Endothelial cell (in vitro differentiated cells): ENCODE measurements around the gene FKBP15. TPM values are rescaled to one million over a fixed set of nuclear protein-coding genes. Genes with fewer than 3 reads are reported as not detected.

Experiments
- DNase-seq: peaks from one replicate; pipeline ENCODE4 v3.0.0; 2021; ENCODE audit warnings: low spot score
- H3K27ac Mint-ChIP-seq: one replicate; pipeline ENCODE4 v1.8.0; 2021; ENCODE audit warnings: mixed read lengths, inconsistent platforms; ENCODE audit not compliant: unreplicated experiment
- H3K27me3 Mint-ChIP-seq: one replicate; pipeline ENCODE4 v1.8.0; 2021; ENCODE audit warnings: mild to moderate bottlenecking, moderate library complexity, mixed read lengths, inconsistent platforms; ENCODE audit not compliant: unreplicated experiment
- H3K36me3 Mint-ChIP-seq: one replicate; pipeline ENCODE4 v1.8.0; 2021; ENCODE audit warnings: mild to moderate bottlenecking, low read depth, mixed read lengths, inconsistent platforms; ENCODE audit not compliant: unreplicated experiment
- H3K4me1 Mint-ChIP-seq: one replicate; pipeline ENCODE4 v1.8.0; 2021; ENCODE audit warnings: mild to moderate bottlenecking, mixed read lengths, inconsistent platforms; ENCODE audit not compliant: unreplicated experiment
- H3K4me3 Mint-ChIP-seq: one replicate; pipeline ENCODE4 v1.8.0; 2021; ENCODE audit warnings: mild to moderate bottlenecking, mixed read lengths, inconsistent platforms; ENCODE audit not compliant: unreplicated experiment
- H3K9me3 Mint-ChIP-seq: one replicate; pipeline ENCODE4 v1.8.0; 2021; ENCODE audit warnings: mixed read lengths, inconsistent platforms; ENCODE audit not compliant: unreplicated experiment
- total RNA-seq: library from RNA; stranded (reverse); fragmentation: NEBNext Ultra II Directional; extraction: Animal tissue kit (Norgen Biotek cat#: 25700); gene quantifications from one replicate; pipeline ENCODE4 v1.2.1, GENCODE V29; 2021; ENCODE audit not compliant: unreplicated experiment
- TF ChIP-seq, protein P1 (sequence below): fragments of 200-600 bp; sonication (generic); IDR thresholded peaks from one replicate; pipeline ENCODE4 v1.5.0; 2021; ENCODE audit warnings: antibody characterized with exemption; ENCODE audit not compliant: unreplicated experiment

The FKBP15 gene
- total RNA-seq, 1 donor from 2014 or later, result 30.2 TPM

GRCh38 chr9:113176803-113177202 is 44.3 kb downstream of the FKBP15 start:
- no peak overlapping the region for H3K4me3 Mint-ChIP-seq
- peaks cover 31% of the 10 kb centered on the region for H3K36me3 Mint-ChIP-seq
- no peak overlapping the region for H3K27ac Mint-ChIP-seq

DNA sequence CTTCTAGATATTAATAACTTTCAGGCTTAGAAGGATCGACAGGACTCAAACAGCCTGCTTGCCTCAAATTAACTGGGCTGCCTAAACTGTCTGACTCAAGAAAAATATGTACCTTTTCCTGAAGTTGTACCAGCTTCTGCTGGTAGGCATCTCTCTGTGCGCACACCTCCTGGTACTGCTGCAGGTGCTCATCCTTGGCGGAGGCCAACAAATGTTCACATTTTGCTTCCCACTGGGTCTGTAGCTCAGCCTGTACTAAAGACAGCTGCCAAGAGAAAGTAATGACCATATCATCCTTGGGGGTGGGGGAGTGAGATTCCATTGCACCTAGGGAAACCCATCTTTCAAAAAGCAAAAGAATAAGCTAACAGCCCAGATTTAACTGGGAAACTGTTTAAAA is 47.7 kb downstream of the FKBP15 start:
- DNase-seq, result no peak
- Mint-ChIP-seq H3K27me3 (peaks cover 5% of the 10 kb centered on the region), H3K36me3 (peaks cover 51% of the 10 kb centered on the region), H3K4me1 (no peaks in the 10 kb centered on the region), H3K9me3 (no peaks in the 10 kb centered on the region), H3K27ac (no peak overlapping the region), H3K4me3 (no peak overlapping the region)
- TF ChIP-seq, protein P1, sequence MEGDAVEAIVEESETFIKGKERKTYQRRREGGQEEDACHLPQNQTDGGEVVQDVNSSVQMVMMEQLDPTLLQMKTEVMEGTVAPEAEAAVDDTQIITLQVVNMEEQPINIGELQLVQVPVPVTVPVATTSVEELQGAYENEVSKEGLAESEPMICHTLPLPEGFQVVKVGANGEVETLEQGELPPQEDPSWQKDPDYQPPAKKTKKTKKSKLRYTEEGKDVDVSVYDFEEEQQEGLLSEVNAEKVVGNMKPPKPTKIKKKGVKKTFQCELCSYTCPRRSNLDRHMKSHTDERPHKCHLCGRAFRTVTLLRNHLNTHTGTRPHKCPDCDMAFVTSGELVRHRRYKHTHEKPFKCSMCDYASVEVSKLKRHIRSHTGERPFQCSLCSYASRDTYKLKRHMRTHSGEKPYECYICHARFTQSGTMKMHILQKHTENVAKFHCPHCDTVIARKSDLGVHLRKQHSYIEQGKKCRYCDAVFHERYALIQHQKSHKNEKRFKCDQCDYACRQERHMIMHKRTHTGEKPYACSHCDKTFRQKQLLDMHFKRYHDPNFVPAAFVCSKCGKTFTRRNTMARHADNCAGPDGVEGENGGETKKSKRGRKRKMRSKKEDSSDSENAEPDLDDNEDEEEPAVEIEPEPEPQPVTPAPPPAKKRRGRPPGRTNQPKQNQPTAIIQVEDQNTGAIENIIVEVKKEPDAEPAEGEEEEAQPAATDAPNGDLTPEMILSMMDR, result no peak

More at GRCh38 chr9:113176803-113177202, 44.3 kb downstream of the FKBP15 start:
- H3K4me1 Mint-ChIP-seq, result peaks cover 3% of the 10 kb centered on the region
- no peaks in the 10 kb centered on the region for H3K9me3 Mint-ChIP-seq
- TF ChIP-seq, protein P1, result no peak
- H3K27me3 Mint-ChIP-seq, result peaks cover 1% of the 10 kb centered on the region
- DNase-seq, result no peak

- Mint-ChIP-seq H3K27ac (peak overlapping the region; percentile 32), H3K36me3 (peaks cover 62% of the 10 kb centered on the region), H3K9me3 (no peaks in the 10 kb centered on the region)
Measured at GRCh38 chr9:113168809-113169208, 52.3 kb downstream of the FKBP15 start.

DNA sequence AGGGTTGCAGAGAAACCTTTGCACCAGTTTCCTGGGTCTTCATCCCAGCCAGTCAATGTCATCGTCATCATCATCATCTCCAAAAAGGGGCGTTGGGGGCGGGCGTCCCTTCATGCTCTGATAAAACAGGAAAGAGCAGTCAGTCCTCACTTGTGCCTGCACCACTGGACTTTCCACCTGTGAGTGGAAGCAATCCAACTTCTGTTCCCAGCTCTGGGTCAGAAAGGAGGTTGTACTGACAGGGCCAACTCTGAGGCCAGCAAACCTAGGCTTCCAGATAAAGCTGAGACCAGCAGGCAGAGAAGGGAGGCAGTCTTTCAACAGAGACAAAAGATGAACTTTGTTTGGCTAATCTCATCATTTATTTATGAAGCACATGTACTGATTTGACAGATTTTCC is 55.0 kb downstream of the FKBP15 start:
- peaks cover 2% of the 10 kb centered on the region for H3K4me1 Mint-ChIP-seq
- peaks cover 51% of the 10 kb centered on the region for H3K36me3 Mint-ChIP-seq
- TF ChIP-seq, protein P1, result no peak
- no peak for DNase-seq
- peaks cover 3% of the 10 kb centered on the region for H3K27me3 Mint-ChIP-seq
- peak overlapping the region; percentile 57 for H3K27ac Mint-ChIP-seq
- peak overlapping the region; percentile 5 for H3K4me3 Mint-ChIP-seq
- H3K9me3 Mint-ChIP-seq, result no peaks in the 10 kb centered on the region

More at GRCh38 chr9:113168809-113169208, 52.3 kb downstream of the FKBP15 start:
- TF ChIP-seq, protein P1, result no peak
- Mint-ChIP-seq H3K27me3 (peaks cover 5% of the 10 kb centered on the region), H3K4me3 (peak overlapping the region; percentile 10), H3K4me1 (peaks cover 2% of the 10 kb centered on the region)
- DNase-seq, result no peak

DNA sequence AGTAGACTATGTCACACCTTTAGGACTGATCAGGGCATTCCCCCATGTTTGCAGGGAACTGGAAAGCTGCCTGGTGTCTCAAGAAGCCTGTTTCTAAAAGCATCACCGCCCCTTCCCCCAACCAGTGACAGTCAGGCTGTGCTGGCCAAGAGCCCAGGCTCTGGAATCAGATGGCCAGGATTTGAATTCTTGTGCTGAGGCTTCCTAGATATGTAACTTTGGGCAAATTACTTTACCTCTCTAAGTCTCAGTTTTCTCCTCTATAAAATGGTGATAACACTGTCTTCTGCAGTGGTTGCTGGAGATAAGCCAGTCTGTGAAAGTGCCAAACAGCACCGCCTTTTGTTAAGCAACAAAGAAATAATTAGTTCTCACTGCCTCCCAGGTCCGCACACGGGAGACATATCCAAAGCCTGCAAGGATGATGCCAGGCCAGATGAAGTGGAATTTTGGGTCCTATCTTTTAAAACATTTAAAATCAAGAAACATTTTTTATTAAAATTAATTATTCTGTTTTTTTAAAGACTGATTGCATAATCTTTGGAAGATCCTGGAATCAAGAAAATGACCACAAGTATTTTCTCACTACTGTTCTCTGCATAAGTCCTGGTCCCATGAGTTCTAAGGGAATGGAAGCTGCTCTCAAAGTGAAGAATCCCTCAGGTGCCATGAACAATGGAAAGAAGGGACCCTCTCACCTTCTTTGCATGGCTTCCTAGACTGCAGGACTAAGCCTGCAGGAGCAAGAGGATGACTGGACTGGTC is 56.4 kb downstream of the FKBP15 start:
- Mint-ChIP-seq H3K27me3 (peaks cover 3% of the 10 kb centered on the region), H3K4me3 (no peak overlapping the region), H3K4me1 (peaks cover 2% of the 10 kb centered on the region), H3K36me3 (peaks cover 49% of the 10 kb centered on the region), H3K9me3 (no peaks in the 10 kb centered on the region), H3K27ac (no peak overlapping the region)
- no peak for DNase-seq
- TF ChIP-seq, protein P1, result no peak
